Osteocyte (in vitro differentiated cells): Measurements from ENCODE around the gene SLC5A12. TPM values are rescaled to one million over a fixed set of nuclear protein-coding genes. Genes with fewer than 3 reads are reported as not detected.

Experiments used
- DNase-seq: peaks from one replicate; pipeline ENCODE4 v3.0.0; 2021; ENCODE audit warnings: mixed read lengths; ENCODE audit not compliant: unreplicated experiment; ENCODE audit errors: extremely low spot score
- H3K27ac Mint-ChIP-seq: one replicate; pipeline ENCODE4 v1.8.0; 2021; ENCODE audit warnings: mild to moderate bottlenecking, mixed read lengths; ENCODE audit not compliant: unreplicated experiment
- H3K27me3 Mint-ChIP-seq: one replicate; pipeline ENCODE4 v1.8.0; 2021; ENCODE audit warnings: mixed read lengths; ENCODE audit not compliant: unreplicated experiment
- H3K36me3 Mint-ChIP-seq: one replicate; pipeline ENCODE4 v1.8.0; 2021; ENCODE audit warnings: mixed read lengths; ENCODE audit not compliant: unreplicated experiment
- H3K4me1 Mint-ChIP-seq: one replicate; pipeline ENCODE4 v1.8.0; 2021; ENCODE audit warnings: mixed read lengths; ENCODE audit not compliant: unreplicated experiment
- H3K4me3 Mint-ChIP-seq: one replicate; pipeline ENCODE4 v1.8.0; 2021; ENCODE audit warnings: mild to moderate bottlenecking, moderate library complexity, mixed read lengths; ENCODE audit not compliant: unreplicated experiment
- H3K9me3 Mint-ChIP-seq: one replicate; pipeline ENCODE4 v1.8.0; 2021; ENCODE audit warnings: mixed read lengths; ENCODE audit not compliant: unreplicated experiment
- total RNA-seq: library from RNA; stranded (reverse); gene quantifications from 2 replicates; pipeline ENCODE4 v1.2.1, GENCODE V29; 2021
- TF ChIP-seq, protein P1 (sequence below): fragments of 200-600 bp; sonication (generic); IDR thresholded peaks from 2 replicates; pipeline ENCODE4 v1.5.0; 2021; ENCODE audit warnings: antibody characterized with exemption, mild to moderate bottlenecking, moderate library complexity

SLC5A12 gene
- total RNA-seq, 1 donor from 2014 or later, result 1.2 TPM

DNA sequence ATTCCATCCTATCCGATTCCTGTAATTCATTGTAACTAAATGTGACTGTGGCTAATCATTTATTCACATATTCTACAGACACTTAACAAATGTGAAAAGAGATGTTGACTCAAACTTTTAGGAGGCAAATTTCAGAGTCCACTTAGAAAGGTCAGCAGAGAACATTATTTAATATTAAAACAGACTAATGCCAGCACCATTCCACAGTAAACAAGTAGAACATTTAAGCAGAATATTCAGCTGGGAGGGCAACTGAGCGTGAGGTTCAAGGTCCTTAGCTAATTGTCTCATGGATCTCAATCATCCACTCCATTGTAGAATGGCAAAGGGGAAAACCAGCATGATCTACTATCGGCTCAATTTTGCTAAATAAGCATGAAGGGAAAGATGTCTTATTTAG lies 5.1 kb upstream of the SLC5A12 start:
- no peak overlapping the region for H3K4me3 Mint-ChIP-seq
- TF ChIP-seq, protein P1, sequence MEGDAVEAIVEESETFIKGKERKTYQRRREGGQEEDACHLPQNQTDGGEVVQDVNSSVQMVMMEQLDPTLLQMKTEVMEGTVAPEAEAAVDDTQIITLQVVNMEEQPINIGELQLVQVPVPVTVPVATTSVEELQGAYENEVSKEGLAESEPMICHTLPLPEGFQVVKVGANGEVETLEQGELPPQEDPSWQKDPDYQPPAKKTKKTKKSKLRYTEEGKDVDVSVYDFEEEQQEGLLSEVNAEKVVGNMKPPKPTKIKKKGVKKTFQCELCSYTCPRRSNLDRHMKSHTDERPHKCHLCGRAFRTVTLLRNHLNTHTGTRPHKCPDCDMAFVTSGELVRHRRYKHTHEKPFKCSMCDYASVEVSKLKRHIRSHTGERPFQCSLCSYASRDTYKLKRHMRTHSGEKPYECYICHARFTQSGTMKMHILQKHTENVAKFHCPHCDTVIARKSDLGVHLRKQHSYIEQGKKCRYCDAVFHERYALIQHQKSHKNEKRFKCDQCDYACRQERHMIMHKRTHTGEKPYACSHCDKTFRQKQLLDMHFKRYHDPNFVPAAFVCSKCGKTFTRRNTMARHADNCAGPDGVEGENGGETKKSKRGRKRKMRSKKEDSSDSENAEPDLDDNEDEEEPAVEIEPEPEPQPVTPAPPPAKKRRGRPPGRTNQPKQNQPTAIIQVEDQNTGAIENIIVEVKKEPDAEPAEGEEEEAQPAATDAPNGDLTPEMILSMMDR, result no peak
- no peaks in the 10 kb centered on the region for H3K36me3 Mint-ChIP-seq
- no peak for DNase-seq
- H3K27ac Mint-ChIP-seq, result no peak overlapping the region
- peaks cover 2% of the 10 kb centered on the region for H3K4me1 Mint-ChIP-seq
- H3K27me3 Mint-ChIP-seq, result peaks cover 21% of the 10 kb centered on the region
- H3K9me3 Mint-ChIP-seq, result no peaks in the 10 kb centered on the region

DNA sequence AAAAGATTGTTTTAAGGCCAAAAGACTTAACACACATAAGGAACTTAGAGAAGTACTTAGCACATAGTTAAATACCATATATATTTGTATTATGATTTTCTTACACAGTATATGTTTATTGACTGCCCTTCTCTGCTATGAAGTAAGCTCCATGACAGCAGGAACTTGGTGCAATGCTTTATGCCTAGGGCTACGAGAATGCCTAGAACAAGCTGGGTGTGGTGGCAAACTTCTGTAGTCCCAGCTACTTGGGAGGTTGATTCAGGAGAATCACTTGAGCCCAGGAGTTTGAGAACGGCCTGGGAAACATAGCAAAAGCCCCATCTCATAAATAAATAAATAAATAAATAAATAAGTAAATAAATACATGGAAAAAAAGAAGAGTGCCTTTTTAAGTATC lies 1.9 kb downstream of the SLC5A12 start:
- peaks cover 10% of the 10 kb centered on the region for H3K27me3 Mint-ChIP-seq
- no peak overlapping the region for H3K27ac Mint-ChIP-seq
- H3K4me3 Mint-ChIP-seq, result no peak overlapping the region
- H3K9me3 Mint-ChIP-seq, result no peaks in the 10 kb centered on the region
- TF ChIP-seq, protein P1, result no peak
- no peak for DNase-seq
- no peaks in the 10 kb centered on the region for H3K36me3 Mint-ChIP-seq
- peaks cover 5% of the 10 kb centered on the region for H3K4me1 Mint-ChIP-seq

DNA sequence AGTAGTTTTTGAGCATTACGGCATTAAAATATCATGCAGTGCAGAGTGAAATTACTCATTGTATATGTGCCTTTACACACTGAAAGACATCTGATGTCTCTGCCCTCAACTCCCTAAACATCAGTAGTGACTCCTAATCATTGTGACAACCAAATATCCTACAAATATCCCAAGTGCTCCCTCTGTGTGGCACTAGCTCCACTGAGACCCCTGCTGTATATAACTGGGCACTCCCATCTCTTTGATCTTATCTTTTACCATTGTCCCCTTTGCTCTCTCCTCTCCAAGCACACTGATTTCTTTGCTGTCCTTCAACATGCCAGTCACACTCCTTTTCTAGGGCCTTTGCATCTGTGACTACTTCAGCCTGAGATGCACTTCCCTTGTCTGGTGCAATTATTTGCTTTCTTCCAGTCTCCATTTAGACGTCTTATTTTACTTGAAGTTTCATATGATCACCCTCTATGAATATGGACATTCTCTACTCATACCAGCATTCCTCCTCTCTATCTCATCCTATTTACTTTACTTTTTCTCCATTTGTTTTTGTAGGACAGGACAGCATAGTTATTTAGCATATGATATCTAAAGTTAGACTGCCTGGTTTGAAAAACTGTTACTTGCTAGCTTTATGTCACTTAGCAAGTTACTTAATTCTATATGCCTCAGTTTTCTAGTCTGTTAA lies 2.4 kb downstream of the SLC5A12 start:
- H3K36me3 Mint-ChIP-seq, result no peaks in the 10 kb centered on the region
- H3K27ac Mint-ChIP-seq, result no peak overlapping the region
- no peaks in the 10 kb centered on the region for H3K9me3 Mint-ChIP-seq
- TF ChIP-seq, protein P1, result no peak
- H3K4me3 Mint-ChIP-seq, result no peak overlapping the region
- H3K4me1 Mint-ChIP-seq, result peaks cover 5% of the 10 kb centered on the region
- DNase-seq, result no peak
- peaks cover 10% of the 10 kb centered on the region for H3K27me3 Mint-ChIP-seq

DNA sequence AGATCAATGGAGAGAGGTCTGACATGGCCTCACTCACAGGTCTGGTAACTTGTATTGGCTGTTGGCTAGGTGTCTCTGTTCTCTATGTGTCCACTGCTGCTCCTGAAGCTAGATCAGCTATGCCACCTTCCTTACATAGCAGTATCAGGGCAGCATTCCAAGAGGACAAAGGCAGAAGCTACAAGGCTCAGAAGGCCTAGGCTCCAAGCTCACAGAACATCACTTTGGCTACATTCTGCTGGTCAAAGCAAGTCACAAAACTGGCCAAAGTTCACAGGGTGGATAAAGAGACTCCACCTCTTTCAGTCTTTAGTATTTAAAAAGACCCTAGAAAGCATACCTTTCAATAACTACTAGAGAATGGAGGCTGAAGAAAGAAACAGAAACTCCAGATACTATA lies 4.1 kb downstream of the SLC5A12 start:
- Mint-ChIP-seq H3K36me3 (no peaks in the 10 kb centered on the region), H3K27ac (no peak overlapping the region), H3K27me3 (peaks cover 13% of the 10 kb centered on the region), H3K4me1 (peaks cover 5% of the 10 kb centered on the region), H3K9me3 (no peaks in the 10 kb centered on the region), H3K4me3 (no peak overlapping the region)
- TF ChIP-seq, protein P1, result no peak
- no peak for DNase-seq

DNA sequence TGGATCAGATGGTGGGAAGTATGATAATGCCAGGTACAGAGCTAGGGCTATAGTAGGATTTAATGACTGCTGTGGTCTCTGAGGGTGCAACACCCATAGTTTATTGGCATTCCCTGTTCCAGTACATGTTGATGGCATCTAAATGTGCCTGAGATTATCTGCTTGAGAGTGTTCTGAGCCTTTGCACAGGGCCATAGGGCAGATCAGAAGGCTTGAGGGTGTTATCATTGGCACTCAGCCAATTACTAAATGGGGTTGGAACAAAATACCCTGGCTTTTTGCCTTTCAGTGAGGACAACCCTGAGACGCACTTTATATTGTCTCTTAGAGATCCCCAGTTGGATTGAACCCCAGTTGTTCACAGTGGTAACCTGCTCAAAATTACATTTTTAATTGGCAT lies 6.7 kb downstream of the SLC5A12 start:
- Mint-ChIP-seq H3K4me1 (peaks cover 5% of the 10 kb centered on the region), H3K27ac (no peak overlapping the region), H3K4me3 (no peak overlapping the region), H3K36me3 (no peaks in the 10 kb centered on the region), H3K9me3 (no peaks in the 10 kb centered on the region), H3K27me3 (peaks cover 20% of the 10 kb centered on the region)
- TF ChIP-seq, protein P1, result no peak
- DNase-seq, result no peak
